Stimulated activated CD4-positive, alpha-beta T cell treated with anti-CD3 and anti-CD28 coated beads, Interleukin-15, amount 100 ng/mL, for 24 hours (primary cell): ENCODE results near the gene DNAH1.
"Not testable (repeated sequence)": the region's sequence is repeated elsewhere in the genome, so short reads cannot be mapped to it uniquely, and the experiment has no call there.

Experiments
- DNase-seq: peaks from one replicate; pipeline ENCODE4 v3.0.0-alpha.2; 2020

The DNAH1 gene

GRCh38 chr3:52315977-52316764 lies at the start of gene DNAH1:
Gene DNAH1 (plus strand): TSS chr3:52316319. CDS start chr3:52322443, 6,124 bp downstream.
- no peak for DNase-seq

GRCh38 chr3:52268036-52268435 lies 48.1 kb upstream of the DNAH1 start:
- peak; percentile 65 for DNase-seq

DNA sequence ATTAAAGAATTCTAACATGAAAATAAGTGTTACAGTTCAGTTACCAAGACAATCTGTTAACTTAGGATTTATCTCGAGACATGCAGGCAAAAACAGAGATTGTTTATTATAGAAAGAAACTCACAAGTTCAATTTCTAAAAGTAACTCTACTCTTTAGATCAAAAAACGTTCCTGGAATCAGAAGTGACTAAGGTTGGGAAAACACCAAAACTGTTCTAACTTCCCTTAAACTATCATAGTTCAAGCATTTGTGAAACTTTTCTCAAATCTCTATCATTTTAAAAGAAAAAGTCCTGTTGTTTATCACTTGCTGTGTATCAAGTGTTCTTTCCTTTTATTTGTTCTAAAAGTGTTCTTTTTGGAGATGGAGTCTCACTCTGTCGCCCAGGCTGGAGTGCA lies 46.3 kb upstream of the DNAH1 start:
- no peak for DNase-seq

DNA sequence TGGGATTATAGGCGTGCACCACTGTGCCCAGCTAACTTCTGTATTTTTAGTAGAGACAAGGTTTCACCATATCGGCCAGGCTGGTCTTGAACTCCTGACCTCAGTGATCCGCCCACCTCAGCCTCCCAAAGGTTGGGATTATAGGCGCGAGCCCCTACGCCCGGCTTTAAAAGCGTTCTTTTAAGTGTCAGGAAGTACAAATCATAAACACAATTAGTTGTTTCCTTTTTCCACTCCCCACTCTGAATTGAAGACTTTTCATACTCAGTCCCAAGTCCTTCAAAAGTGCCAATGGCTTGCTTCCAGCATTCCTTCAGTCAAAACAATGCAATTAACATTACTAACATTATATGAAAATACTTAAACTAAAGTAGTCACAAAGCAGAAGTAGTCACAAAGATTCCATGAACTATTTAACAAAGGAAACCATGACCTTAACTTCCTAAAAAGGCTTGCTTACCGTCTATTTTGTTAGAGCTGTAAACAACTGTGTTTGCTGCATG lies 45.8 kb upstream of the DNAH1 start:
- DNase-seq: no peak

DNA sequence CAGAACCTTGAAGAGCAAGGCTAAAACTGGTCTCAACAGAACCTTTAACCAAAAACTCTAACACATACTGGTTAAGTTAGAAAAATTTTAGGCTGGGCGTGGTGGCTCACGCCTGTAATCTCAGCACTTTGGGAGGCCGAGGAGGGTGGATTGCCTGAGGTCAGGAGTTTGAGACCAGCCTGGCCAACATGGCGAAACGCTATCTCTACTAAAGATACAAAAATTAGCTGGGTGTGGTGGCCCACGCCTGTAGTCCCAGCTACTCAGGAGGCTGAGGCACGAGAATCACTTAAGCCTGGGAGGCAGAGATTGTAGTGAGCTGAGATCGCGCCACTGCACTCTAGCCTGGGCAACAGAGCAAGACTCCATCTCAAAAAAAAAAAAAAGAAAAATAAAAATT lies 43.9 kb upstream of the DNAH1 start:
- DNase-seq: not testable (repeated sequence)

GRCh38 chr3:52272831-52273230 lies 43.3 kb upstream of the DNAH1 start:
- DNase-seq: no peak

DNA sequence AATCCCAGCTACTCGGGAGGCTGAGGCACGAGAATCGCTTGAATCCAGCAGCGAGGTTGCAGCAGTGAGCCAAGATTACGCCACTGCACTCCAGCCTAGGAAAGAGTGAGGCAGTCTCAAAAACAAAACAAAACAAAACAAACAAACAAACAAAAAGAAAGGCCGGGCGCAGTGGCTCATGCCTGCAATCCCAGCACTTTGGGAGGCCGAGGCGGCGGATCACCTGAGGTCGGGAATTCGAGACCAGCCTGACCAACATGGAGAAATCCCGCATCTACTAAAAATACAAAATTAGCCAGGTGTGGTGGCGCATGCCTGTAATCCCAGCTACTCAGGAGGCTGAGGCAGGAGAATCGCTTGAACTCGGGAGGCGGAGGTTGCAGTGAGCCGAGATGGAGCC lies 41.3 kb upstream of the DNAH1 start:
- not testable (repeated sequence) for DNase-seq

- peak; percentile 90 for DNase-seq
Observed at GRCh38 chr3:52277071-52277964, 38.8 kb upstream of the DNAH1 start.

DNA sequence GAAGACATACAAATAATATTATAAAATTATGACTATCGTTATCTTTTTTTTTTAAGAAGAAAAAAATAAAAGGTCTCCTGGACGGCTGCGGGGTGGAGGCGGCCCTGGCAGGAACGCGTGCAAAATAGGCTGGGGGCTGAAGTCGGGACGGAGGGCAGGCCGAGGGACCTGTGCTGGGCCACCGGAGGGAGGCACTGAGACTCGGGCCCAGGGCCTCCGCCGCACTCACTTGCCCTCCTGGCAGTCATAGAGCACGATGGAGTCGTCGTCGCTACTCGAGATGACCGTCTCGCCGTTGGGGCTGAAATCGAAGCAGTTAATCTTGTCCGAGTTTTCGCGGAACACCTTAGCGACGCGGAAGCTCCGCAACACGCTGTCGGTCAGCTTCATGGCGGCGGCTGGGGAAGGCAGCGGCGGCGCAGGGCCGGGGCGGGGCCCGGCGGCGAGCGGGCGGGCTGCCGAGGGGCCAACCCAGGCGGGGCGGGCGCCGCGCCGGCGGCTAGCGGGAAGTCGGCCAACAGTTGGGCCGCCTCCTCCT lies 38.1 kb upstream of the DNAH1 start:
- peak; percentile 75 for DNase-seq

- peak; percentile 99 for DNase-seq
Observed at GRCh38 chr3:52278510-52279069, 37.5 kb upstream of the DNAH1 start, which contains the start of gene WDR82. Gene WDR82 (minus strand): TSS chr3:52278649. CDS start chr3:52278361, 288 bp downstream.

GRCh38 chr3:52279596-52279995 lies 36.5 kb upstream of the DNAH1 start:
- DNase-seq: no peak

DNA sequence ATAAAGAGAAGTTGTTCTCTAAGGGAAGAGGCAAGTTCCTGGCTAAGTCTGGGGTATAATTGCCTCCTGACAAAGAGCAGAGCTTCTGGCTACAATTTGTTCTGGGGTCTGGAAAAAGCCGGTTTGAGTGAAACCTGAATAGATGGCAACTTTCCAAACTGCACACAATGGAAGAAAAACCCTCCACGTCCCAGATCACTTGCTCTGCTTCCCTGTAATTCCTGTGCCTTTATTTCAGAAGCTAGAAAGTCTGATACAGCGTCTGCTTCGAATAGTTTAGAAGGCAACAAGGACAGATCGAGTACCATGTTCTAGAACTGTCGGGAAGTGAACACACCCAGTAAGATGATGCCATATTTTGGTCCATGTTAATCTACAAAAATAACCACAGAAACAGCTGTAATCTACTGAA lies 36.1 kb upstream of the DNAH1 start:
- DNase-seq: no peak

DNA sequence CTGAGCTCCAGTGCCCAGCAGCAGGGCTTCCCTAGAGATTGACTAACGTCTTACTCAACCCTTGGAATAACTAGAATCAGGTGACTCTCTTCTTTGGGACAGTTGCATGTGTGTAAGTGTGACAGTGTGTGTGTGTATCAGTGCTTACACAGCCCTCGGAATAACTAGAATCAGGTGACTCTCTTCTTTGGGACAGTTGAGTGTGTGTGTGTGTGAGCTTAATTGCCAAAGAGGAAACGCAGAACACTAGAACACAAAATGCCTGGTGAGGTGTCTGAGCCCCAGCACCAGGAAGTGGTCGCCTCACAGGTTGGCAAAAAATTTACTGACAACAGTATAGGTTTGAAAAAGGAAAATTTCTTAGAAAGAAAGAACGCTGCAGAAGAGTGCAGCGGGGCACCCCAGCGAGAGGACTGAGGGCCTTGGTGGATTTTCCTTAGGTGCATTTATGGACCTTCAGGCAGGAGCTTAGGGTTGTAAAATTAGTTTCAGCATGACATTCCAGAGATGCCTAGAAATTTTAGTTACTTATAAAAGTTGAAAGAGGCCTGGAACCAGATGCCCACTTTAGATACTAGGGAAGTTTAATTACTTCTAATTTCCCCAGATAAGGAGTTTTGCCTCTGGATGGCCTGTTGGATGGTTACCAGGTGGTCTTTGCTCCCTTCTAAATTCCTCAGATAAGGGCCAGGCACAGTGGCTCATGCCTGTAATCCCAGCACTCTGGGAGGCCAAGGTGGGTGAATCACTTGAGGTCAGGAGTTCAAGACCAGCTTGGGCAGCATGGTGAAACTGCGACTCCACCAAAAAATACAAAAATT lies 33.9 kb upstream of the DNAH1 start:
- DNase-seq: peak; percentile 31

GRCh38 chr3:52283306-52283705 lies 32.8 kb upstream of the DNAH1 start:
- no peak for DNase-seq

DNA sequence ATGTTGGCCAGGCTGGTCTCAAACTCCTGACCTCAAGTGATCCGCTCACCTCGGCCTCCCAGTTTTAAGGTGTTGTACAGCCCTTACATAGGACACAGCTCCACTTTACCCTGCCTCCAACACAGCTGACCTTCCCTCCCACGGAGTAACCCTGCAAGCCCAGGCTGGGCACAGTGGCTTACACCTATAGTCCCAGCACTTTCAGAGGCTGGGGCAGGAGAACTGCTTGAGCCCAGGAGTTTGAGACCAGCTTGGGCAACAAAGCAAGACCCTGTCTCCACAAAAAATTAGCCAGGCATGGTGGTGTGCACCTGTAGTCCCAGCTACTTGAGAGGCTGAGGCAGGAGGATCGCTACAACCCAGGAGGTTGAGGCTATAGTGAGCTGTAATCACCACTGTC lies 32.1 kb upstream of the DNAH1 start:
- DNase-seq: not testable (repeated sequence)

DNA sequence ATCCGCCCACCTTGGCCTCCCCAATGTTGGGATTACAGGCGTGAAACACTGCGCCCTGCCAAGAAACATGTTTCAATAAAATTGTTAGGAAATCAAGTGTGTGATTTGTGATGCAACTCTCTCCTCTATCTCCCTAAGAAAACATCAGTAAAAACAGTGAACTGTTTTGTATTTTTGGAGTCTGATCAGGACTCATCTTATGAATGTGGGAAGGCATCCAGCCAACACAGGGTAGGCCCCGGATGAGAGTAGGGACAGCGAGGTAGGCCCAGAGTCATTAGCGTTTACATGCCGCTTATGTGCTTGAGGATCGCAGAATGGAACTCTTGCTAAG lies 29.4 kb upstream of the DNAH1 start:
- DNase-seq: no peak

DNA sequence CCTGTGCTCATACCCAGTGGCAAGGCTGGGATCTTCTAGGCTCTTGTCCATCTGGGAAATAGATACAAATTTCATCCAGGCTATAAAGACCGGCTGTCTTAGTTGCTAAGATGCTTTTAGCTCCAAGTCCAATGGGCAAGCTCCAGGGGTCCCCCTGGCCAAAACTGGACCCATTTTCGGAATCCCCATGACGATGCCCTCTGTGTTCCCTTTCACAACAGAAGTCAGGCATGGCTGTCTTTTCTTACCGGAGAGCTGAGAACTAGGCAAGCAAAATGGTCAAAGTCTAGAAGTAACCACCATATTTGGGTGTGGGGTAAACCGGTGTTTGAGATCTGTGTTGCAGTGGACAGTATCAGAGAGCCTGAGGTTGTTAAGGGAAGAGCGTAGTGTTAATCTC lies 27.4 kb upstream of the DNAH1 start:
- no peak for DNase-seq

GRCh38 chr3:52289338-52289746 lies 26.8 kb upstream of the DNAH1 start:
- no peak for DNase-seq

GRCh38 chr3:52289747-52290595 lies 26.1 kb upstream of the DNAH1 start:
- no peak for DNase-seq

DNA sequence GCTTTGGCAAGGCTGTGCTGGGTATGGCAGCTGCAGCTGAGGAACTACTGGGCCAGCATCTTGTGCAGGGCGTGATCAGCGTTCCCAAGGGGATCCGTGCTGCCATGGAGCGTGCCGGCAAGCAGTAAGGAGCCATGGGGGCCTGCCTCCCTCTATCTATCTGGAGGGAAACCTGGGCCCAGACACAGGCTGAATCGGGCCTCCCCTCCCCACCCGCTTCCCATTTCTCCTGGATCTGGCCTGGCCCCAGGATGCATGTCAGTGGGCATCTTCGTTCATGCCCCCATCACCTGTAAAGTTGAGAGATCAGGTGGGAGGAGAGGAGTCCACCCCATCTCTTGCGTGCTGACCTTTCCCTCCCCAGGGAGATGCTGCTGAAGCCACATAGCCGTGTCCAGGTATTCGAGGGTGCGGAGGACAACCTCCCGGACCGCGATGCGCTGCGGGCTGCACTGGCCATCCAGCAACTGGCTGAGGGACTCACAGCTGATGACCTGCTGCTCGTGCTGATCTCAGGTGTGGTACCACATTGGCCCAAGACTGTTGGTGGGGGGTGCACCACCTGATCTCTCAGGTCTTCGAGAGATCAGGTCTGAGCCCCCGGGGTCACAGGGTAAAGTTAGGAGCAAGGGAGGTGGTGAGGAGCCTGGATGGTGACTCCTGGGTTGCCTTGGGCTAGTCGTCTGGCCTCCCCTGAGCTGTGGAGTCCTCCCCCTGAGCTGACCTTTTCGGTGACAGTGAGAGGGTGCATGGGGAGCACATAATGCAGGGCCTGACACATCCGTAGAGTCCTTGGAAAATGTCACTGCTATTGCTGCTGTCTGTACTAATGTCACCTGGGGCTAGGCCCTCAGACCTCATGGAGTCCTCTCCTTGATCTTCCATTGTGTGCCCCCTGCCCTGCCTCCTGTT lies 25.3 kb upstream of the DNAH1 start:
- DNase-seq: no peak
